Esophagus squamous epithelium (tissue), 4 donors: ENCODE results near the gene GLB1L.

Experiments
- CTCF ChIP-seq, 6 experiments: fragments of 450-650 bp in 4 of 6; fragments of 200-600 bp in 2 of 6; sonication (generic) in 2 of 6; IDR thresholded peaks; one replicate each; pipeline ENCODE4 v1.5.1; 2016 to 2019; ENCODE audit warnings: antibody characterized with exemption in 6 of 6, mild to moderate bottlenecking in 4 of 6, moderate library complexity in 4 of 6
- POLR2A ChIP-seq, 4 donors: fragments of 450-650 bp; IDR thresholded peaks; one replicate each; pipeline ENCODE4 v1.6.1; 2017; ENCODE audit warnings: antibody characterized with exemption in 4 of 4, mild to moderate bottlenecking in 4 of 4, moderate library complexity in 3 of 4

- TF ChIP-seq CTCF (IDR thresholded peaks at IDR 0.05), result no peak
- TF ChIP-seq POLR2A (IDR thresholded peaks at IDR 0.05), result no peak
Measured at GRCh38 chr2:219251656-219252055, 6.4 kb upstream of the GLB1L start.
